Testis (tissue), 2 donors: ENCODE results near the gene TLN1.

Experiments used
- CTCF ChIP-seq, 3 experiments: fragments of 450-650 bp in 2 of 3; fragments of 200-600 bp in 1 of 3; sonication (generic) in 1 of 3; IDR thresholded peaks; one replicate each; pipeline ENCODE4 v1.5.1; 2016 to 2019; ENCODE audit warnings: antibody characterized with exemption in 3 of 3, mild to moderate bottlenecking in 2 of 3, moderate library complexity in 1 of 3
- POLR2A ChIP-seq: fragments of 450-650 bp; IDR thresholded peaks from one replicate; pipeline ENCODE4 v1.6.1; 2017; ENCODE audit warnings: antibody characterized with exemption, mild to moderate bottlenecking, moderate library complexity

DNA sequence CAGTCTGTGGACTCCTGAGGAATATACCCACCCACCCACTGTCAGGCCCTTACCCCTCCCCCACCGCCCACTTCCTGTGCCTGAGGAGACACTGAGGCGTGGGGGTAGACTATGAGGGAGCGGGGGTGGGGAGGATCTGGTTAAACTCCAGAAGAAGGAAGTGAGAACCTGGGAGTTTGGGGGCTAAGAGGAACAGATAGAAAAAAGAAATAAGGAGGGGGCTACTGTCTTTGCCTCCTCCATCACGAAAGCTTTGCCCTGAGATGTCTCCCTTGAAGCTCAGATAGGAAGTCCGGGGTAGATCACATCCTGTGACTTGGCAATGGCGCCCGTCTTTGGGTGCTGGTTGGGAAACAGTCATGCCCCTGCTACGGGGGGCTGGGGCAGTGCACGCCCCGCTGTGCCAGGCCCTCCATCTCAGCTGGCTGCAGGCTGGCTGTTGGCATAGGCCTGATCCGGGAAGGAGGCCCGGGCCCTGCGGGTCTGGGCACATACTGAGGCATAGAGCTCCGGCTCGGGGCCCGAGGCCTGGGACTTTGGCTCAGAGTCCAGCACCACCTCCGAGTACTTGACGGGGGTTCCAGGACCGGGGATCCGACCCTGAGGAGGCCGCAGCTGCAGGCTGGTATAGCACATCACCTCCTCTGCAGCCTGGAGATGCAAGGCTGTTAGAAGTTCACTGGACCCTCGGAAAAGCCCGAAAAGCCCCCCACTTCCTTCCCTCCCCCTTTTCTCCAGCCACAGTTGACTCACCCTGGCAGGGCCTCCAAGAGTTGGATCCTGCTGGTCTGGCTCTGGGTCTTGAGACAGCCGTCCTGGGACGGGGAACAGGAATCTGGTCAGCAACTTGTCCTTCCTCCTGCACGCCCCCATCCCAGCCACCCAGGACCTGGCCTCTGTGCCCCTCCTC lies 82.3 kb downstream of the TLN1 start:
- TF ChIP-seq CTCF (IDR thresholded peaks at IDR 0.05) (no peak), POLR2A (no peak)
